GM12878 (cell line): Measurements from ENCODE around the gene HHIPL1. TPM values are rescaled to one million over a fixed set of nuclear protein-coding genes. Genes with fewer than 3 reads are reported as not detected.
A peak's percentile ranks its signal among the peaks of the same experiment; 100 is the strongest.

Experiments used
- ATAC-seq: fragments of 200-7000 bp; cut with Tn5 transposase; 3 replicates; pipeline ENCODE4 v1.9.1; 2020; ENCODE audit warnings: mild to moderate bottlenecking, moderate library complexity
- BruUV-seq: library from RNA; stranded (reverse); fragments of 400-500 nt; replicated peaks from 2 replicates; lab custom pipeline; 2021; lab: Mats Ljungman, UMichigan
- CTCF ChIA-PET: fragments of 300-600 bp; sonication (Branson Sonifier 250); formaldehyde crosslinking; extraction: SDS; loops from one replicate; lab custom pipeline; 2021; ENCODE audit warnings: inconsistent platforms; lab: Yijun Ruan, JAX
- POLR2A ChIA-PET: fragments of 350-600 bp; formaldehyde crosslinking; extraction: SDS; loops from one replicate; lab custom pipeline; 2021; ENCODE audit warnings: inconsistent platforms; lab: Charles Lee
- RAD21 ChIA-PET: fragments of 300-600 bp; sonication (Branson Sonifier 250); formaldehyde crosslinking; loops from one replicate; lab custom pipeline; 2023; ENCODE audit warnings: antibody characterized with exemption; ENCODE audit not compliant: unreplicated experiment; lab: Charles Lee
- SMC1A ChIA-PET: fragments of 300-600 bp; sonication (Branson Sonifier 250); formaldehyde crosslinking; loops from one replicate; lab custom pipeline; 2023; ENCODE audit not compliant: unreplicated experiment, uncharacterized antibody; lab: Charles Lee
- DNase-seq: peaks from one replicate; pipeline ENCODE4 v3.0.0-alpha.2; 2011; ENCODE audit warnings: low read depth, low spot score
- FAIRE-seq: peaks from 3 replicates; lab custom pipeline; 2011; peaks lifted over from hg19 to GRCh38; lab: Jason Lieb, UNC
- H2AFZ ChIP-seq: 2 replicates; pipeline ENCODE4 v1.6.0; 2011; ENCODE audit warnings: low read depth, low read length, control low read depth; ENCODE audit not compliant: control insufficient read depth
- H3K27ac ChIP-seq: 2 replicates; pipeline ENCODE4 v1.5.1; 2011; ENCODE audit warnings: control low read depth; ENCODE audit not compliant: control insufficient read depth, insufficient read depth
- H3K27me3 ChIP-seq, 2 experiments: replicated peaks in 1 of 2; 2 replicates each; pipeline versions ENCODE4 v1.6.0 to v1.6.1; 2011; ENCODE audit warnings: low read length in 1 of 2; ENCODE audit not compliant: control insufficient read depth in 2 of 2, insufficient read depth in 2 of 2
- H3K36me3 ChIP-seq, 2 experiments: 2 replicates each; pipeline ENCODE4 v1.5.1; 2011; ENCODE audit warnings: low read length in 1 of 2; ENCODE audit not compliant: control insufficient read depth in 2 of 2, insufficient read depth in 2 of 2
- H3K4me1 ChIP-seq: 2 replicates; pipeline ENCODE4 v1.6.1; 2011; ENCODE audit warnings: mild to moderate bottlenecking, low read length, moderate library complexity, mixed read lengths; ENCODE audit not compliant: control insufficient read depth, insufficient read depth
- H3K4me2 ChIP-seq: 2 replicates; pipeline ENCODE4 v1.6.0; 2011; ENCODE audit warnings: control low read depth; ENCODE audit not compliant: control insufficient read depth, insufficient read depth
- H3K4me3 ChIP-seq: fragments of 200-600 bp; sonication (generic); 2 replicates; pipeline ENCODE4 v1.5.1; 2016
- H3K79me2 ChIP-seq: 2 replicates; pipeline ENCODE4 v1.6.0; 2011; ENCODE audit warnings: low read length; ENCODE audit not compliant: control insufficient read depth, insufficient read depth
- H3K9ac ChIP-seq: 2 replicates; pipeline ENCODE4 v1.8.0; 2011; ENCODE audit warnings: low read length, control low read depth, mixed read lengths; ENCODE audit not compliant: control insufficient read depth, insufficient read depth
- H3K9me3 ChIP-seq: replicated peaks from 3 replicates; pipeline ENCODE4 v1.5.1; 2011; ENCODE audit warnings: mild to moderate bottlenecking, low read length; ENCODE audit not compliant: control insufficient read depth, insufficient read depth
- H4K20me1 ChIP-seq: 2 replicates; pipeline ENCODE4 v1.6.0; 2011; ENCODE audit not compliant: control insufficient read depth, insufficient read depth
- BACH1 ChIP-seq: fragments of 450-650 bp; IDR thresholded peaks from 2 replicates; pipeline ENCODE4 v1.6.1; 2017; ENCODE audit warnings: mild to moderate bottlenecking, borderline replicate concordance
- DPF2 ChIP-seq: fragments of 450-650 bp; IDR thresholded peaks from 2 replicates; pipeline ENCODE4 v1.6.1; 2017; ENCODE audit warnings: mild to moderate bottlenecking
- GABPA ChIP-seq: IDR thresholded peaks from 2 replicates; pipeline ENCODE4 v1.6.1; 2014; ENCODE audit warnings: antibody characterized with exemption, low read depth, mild to moderate bottlenecking, inconsistent platforms
- GATAD2B ChIP-seq: fragments of 450-650 bp; conservative IDR thresholded peaks from 2 replicates; pipeline ENCODE4 v1.6.1; 2017; ENCODE audit warnings: low read depth, mild to moderate bottlenecking, moderate library complexity
- HDAC2 ChIP-seq: fragments of 200-600 bp; sonication (generic); IDR thresholded peaks from 2 replicates; pipeline ENCODE4 v1.6.1; 2017
- MTA3 ChIP-seq: IDR thresholded peaks from 2 replicates; pipeline ENCODE4 v1.6.1; 2012; ENCODE audit warnings: low read length, inconsistent platforms, borderline replicate concordance
- MYB ChIP-seq: fragments of 150-350 bp; IDR thresholded peaks from 2 replicates; pipeline ENCODE4 v1.6.1; 2014; ENCODE audit warnings: mild to moderate bottlenecking, low read depth, low read length, borderline replicate concordance
- NRF1 ChIP-seq: conservative IDR thresholded peaks from 2 replicates; pipeline ENCODE4 v1.6.1; 2011; ENCODE audit warnings: mild to moderate bottlenecking, low read depth, low read length, improper control_type of control experiment
- POLR2AphosphoS5 ChIP-seq: IDR thresholded peaks from 2 replicates; pipeline ENCODE4 v1.6.1; 2011; ENCODE audit warnings: mild to moderate bottlenecking, low read length, inconsistent platforms
- POU2F2 ChIP-seq: IDR thresholded peaks from 3 replicates; pipeline ENCODE4 v1.6.1; 2011; ENCODE audit warnings: low read depth, mild to moderate bottlenecking, low read length, borderline replicate concordance
- RAD51 ChIP-seq: fragments of 450-650 bp; IDR thresholded peaks from 2 replicates; pipeline ENCODE4 v1.6.1; 2016; ENCODE audit warnings: moderate library complexity, mild to moderate bottlenecking, inconsistent platforms
- RELA ChIP-seq: fragments of 450-650 bp; IDR thresholded peaks from 2 replicates; pipeline ENCODE4 v1.8.0; 2014; ENCODE audit warnings: borderline replicate concordance; ENCODE audit not compliant: partially characterized antibody
- SMAD5 ChIP-seq: IDR thresholded peaks from 2 replicates; pipeline ENCODE4 v1.6.1; 2016; ENCODE audit warnings: antibody characterized with exemption, low read depth
- SREBF1 ChIP-seq: IDR thresholded peaks from 2 replicates; pipeline ENCODE4 v1.6.1; 2012; ENCODE audit warnings: mild to moderate bottlenecking, low read length
- SUPT20H ChIP-seq: IDR thresholded peaks from 2 replicates; pipeline ENCODE4 v1.6.1; 2011; ENCODE audit warnings: low read depth, mild to moderate bottlenecking, low read length, moderate library complexity, borderline replicate concordance; ENCODE audit not compliant: control insufficient read depth
- ZNF622 ChIP-seq: fragments of 450-650 bp; IDR thresholded peaks from 2 replicates; pipeline ENCODE4 v1.6.1; 2017; ENCODE audit warnings: mild to moderate bottlenecking, inconsistent platforms
- ZZZ3 ChIP-seq: IDR thresholded peaks from 2 replicates; pipeline ENCODE4 v1.6.1; 2011; ENCODE audit warnings: low read depth; ENCODE audit not compliant: control insufficient read depth, insufficient read length
- WGBS: methylation state at CpG from one replicate; pipeline ENCODE4 v1.1.6; 2016; ENCODE audit warnings: low lambda C conversion rate; ENCODE audit not compliant: insufficient replicate concordance, insufficient coverage; ENCODE audit errors: missing lambda C conversion rate; 5-methylcytosine and 5-hydroxymethylcytosine counted together
- in situ Hi-C: fragments of 300-500 bp; cut with MboI; formaldehyde crosslinking; loops from 9 replicates; pipeline ENCODE4 v1.14.3; 2018; ENCODE audit warnings: mixed read lengths
- intact Hi-C: fragments of 100-400 bp; cut with micrococcal nuclease; formaldehyde crosslinking; loops from one replicate; pipeline ENCODE4 v1.14.2; 2022; ENCODE audit not compliant: unreplicated experiment
- polyA plus RNA-seq, 11 experiments: library from polyadenylated mRNA; depleted of rRNA in 4 of 11; unstranded in 6 of 11; stranded (reverse) in 5 of 11; fragments of >200 nt; fragmentation: Nextera tagmentation in 4 of 11; fragmentation: Illumina TruSeq in 1 of 11; extraction: Ambion mirVana in 4 of 11; extraction: Trizol in 1 of 11; gene quantifications; 1 replicate in 1 of 11; 2 replicates in 10 of 11; pipeline versions ENCODE4 v1.2.1 to v1.2.3, GENCODE V29; 2011 to 2016; ENCODE audit warnings: inconsistent platforms in 2 of 11, missing spikeins in 2 of 11, low read depth in 1 of 11
- total RNA-seq, 4 experiments: library from RNA; depleted of rRNA in 3 of 4; stranded (reverse); fragments of >200 nt in 3 of 4; fragmentation: Illumina TruSeq in 1 of 4; extraction: Trizol in 1 of 4; gene quantifications; 2 replicates each; pipeline versions ENCODE4 v1.2.1 to v1.2.3, GENCODE V29; 2013 to 2021
- TF ChIP-seq, protein P1 (sequence below): fragments of 450-650 bp; IDR thresholded peaks from 2 replicates; pipeline ENCODE4 v1.6.1; 2016; ENCODE audit warnings: mild to moderate bottlenecking
- TF ChIP-seq, protein P2 (sequence below): fragments of 450-650 bp; IDR thresholded peaks from 2 replicates; pipeline ENCODE4 v1.6.1; 2017; ENCODE audit warnings: mild to moderate bottlenecking

Gene HHIPL1
- total and polyA plus RNA-seq, 10 of the 15 experiments (the other 5 are each of a cell fraction or from before 2014, with no cell fraction given), result 0.09 TPM; not detected in 9

DNA sequence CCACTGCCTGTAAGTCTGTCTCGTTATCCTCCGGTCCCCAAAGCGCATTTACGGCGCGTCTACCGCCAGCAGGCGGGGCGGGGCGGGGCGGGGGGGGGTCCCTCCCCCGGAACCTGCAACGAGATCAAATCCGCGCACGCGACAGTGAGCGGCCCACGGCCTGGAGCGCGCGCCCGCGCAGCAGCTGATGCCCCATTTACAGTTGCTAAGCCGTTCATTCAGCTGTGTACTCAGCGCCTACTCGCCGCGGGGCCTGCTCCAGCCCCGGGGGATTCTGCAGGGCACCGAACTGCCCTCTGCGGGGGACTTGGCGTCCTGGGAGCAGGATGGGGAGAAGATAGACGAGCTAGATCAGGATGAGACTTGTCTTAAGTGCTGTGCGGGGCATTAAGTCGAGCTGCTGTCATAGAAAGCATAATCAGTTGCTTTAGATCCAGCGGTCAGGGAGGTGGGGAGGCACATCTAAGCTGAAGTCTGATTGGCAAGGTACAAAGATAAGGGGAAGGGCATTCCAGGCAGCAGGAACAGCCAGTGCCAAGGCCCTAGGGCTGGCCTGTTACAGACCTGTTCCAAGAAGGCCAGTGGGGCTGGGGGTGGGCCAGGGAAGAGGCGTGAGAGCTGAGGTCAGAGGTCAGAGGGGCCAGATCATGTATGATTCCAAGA is 39.5 kb upstream of the HHIPL1 start:
- Histone ChIP-seq H3K9me3 (no peaks in the 10 kb centered on the region), H4K20me1 (no peaks in the 10 kb centered on the region), H2AFZ (peak overlapping the region; percentile 85), H3K27me3 (no peaks in the 10 kb centered on the region; a peak in 1 of 4 replicates), H3K4me2 (peak overlapping the region; percentile 91), H3K36me3 (no peaks in the 10 kb centered on the region), H3K4me1 (peaks cover 11% of the 10 kb centered on the region; the same call in 1 of the 2 replicates), H3K79me2 (no peaks in the 10 kb centered on the region), H3K27ac (no peak overlapping the region), H3K4me3 (peak overlapping the region; percentile 83), H3K9ac (peak overlapping the region; percentile 36; the same call in 1 of the 2 replicates)
- no TSS peak for BruUV-seq
- intact Hi-C loops, result loop anchor here (2.0 kb wide), 1 partner anchor 125 kb away; the partner anchor contains the start of genes CCNK and SETD3
- WGBS, result 3% methylated on average over 25 of the region's 38 CpGs
- RAD21 ChIA-PET, result interaction anchor here (0.7 to 1.7 kb wide), 8 partner anchors 11 to 124 kb away, joined by 3 to 10 read pairs (median 4); partner anchors contain the start of genes CCNK, CYP46A1 and SETD3
- POLR2A ChIA-PET, result interaction anchor here (1.1 to 2.6 kb wide), 6 partner anchors 8 to 125 kb away, joined by 3 to 10 read pairs (median 5); partner anchors contain the start of genes CCNK, CYP46A1 and SETD3
- in situ Hi-C loops, result no loop called here
- DNase-seq (no peak), ATAC-seq (peak; percentile 44), FAIRE-seq (peak; percentile 38)
- CTCF ChIA-PET, result interaction anchor here (0.9 to 1.6 kb wide), 6 partner anchors 10 to 280 kb away, joined by 3 to 5 read pairs (median 4); partner anchors contain the start of gene CYP46A1
- SMC1A ChIA-PET, result interaction anchor here (0.6 to 1.8 kb wide), 4 partner anchors 10 to 293 kb away, joined by 3 to 6 read pairs (median 4); no protein-coding TSS in a partner anchor
- TF ChIP-seq HDAC2, result no peak
- no peak for TF ChIP-seq NRF1
- no peak for TF ChIP-seq GATAD2B
- TF ChIP-seq RAD51, result no peak
- no peak for TF ChIP-seq POLR2AphosphoS5
- TF ChIP-seq SMAD5, result no peak
- no peak for TF ChIP-seq MTA3
- TF ChIP-seq GABPA, result no peak
- TF ChIP-seq SREBF1, result no peak
- TF ChIP-seq DPF2, result no peak; the same call in 1 of the 2 replicates
- no peak for TF ChIP-seq SUPT20H
- TF ChIP-seq POU2F2, result no peak
- TF ChIP-seq, protein P1, sequence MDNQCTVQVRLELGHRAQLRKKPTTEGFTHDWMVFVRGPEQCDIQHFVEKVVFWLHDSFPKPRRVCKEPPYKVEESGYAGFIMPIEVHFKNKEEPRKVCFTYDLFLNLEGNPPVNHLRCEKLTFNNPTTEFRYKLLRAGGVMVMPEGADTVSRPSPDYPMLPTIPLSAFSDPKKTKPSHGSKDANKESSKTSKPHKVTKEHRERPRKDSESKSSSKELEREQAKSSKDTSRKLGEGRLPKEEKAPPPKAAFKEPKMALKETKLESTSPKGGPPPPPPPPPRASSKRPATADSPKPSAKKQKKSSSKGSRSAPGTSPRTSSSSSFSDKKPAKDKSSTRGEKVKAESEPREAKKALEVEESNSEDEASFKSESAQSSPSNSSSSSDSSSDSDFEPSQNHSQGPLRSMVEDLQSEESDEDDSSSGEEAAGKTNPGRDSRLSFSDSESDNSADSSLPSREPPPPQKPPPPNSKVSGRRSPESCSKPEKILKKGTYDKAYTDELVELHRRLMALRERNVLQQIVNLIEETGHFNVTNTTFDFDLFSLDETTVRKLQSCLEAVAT, result peak; percentile 88
- TF ChIP-seq BACH1, result no peak
- TF ChIP-seq, protein P2, sequence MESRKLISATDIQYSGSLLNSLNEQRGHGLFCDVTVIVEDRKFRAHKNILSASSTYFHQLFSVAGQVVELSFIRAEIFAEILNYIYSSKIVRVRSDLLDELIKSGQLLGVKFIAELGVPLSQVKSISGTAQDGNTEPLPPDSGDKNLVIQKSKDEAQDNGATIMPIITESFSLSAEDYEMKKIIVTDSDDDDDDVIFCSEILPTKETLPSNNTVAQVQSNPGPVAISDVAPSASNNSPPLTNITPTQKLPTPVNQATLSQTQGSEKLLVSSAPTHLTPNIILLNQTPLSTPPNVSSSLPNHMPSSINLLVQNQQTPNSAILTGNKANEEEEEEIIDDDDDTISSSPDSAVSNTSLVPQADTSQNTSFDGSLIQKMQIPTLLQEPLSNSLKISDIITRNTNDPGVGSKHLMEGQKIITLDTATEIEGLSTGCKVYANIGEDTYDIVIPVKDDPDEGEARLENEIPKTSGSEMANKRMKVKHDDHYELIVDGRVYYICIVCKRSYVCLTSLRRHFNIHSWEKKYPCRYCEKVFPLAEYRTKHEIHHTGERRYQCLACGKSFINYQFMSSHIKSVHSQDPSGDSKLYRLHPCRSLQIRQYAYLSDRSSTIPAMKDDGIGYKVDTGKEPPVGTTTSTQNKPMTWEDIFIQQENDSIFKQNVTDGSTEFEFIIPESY, result no peak
- TF ChIP-seq ZNF622, result no peak
- no peak for TF ChIP-seq ZZZ3
- no peak for TF ChIP-seq RELA
- no peak for TF ChIP-seq MYB
